CD4-positive, CD25-positive, alpha-beta regulatory T cell (primary cell): ENCODE measurements around the gene KICS2. TPM values are rescaled to one million over a fixed set of nuclear protein-coding genes. Genes with fewer than 3 reads are reported as not detected.

Experiments
- ATAC-seq, 2 donors: fragments of 150-1000 bp; cut with Tn5 transposase; one replicate each; pipeline ENCODE4 v1.10.0; 2021; ENCODE audit warnings: low read depth in 2 of 2, moderate number of reproducible peaks in 2 of 2, moderate library complexity in 1 of 2
- DNase-seq, 3 donors: peaks; one replicate each; pipeline versions ENCODE4 v3.0.0 to v3.0.0-alpha.2; 2012 to 2022; ENCODE audit warnings: mixed read lengths in 1 of 3
- H3K27ac ChIP-seq: one replicate; pipeline ENCODE4 v1.7.0; 2013; ENCODE audit warnings: mild to moderate bottlenecking, low read length; ENCODE audit not compliant: insufficient read depth, poor library complexity, severe bottlenecking
- H3K27me3 ChIP-seq: one replicate; pipeline ENCODE4 v1.7.0; 2013; ENCODE audit warnings: low read length; ENCODE audit not compliant: control insufficient read depth, insufficient read depth
- H3K36me3 ChIP-seq: one replicate; pipeline ENCODE4 v1.7.0; 2013; ENCODE audit warnings: mild to moderate bottlenecking, low read length, moderate library complexity; ENCODE audit not compliant: control insufficient read depth, insufficient read depth
- H3K4me1 ChIP-seq: 2 replicates; pipeline ENCODE4 v1.7.0; 2013; ENCODE audit warnings: mild to moderate bottlenecking, low read length; ENCODE audit not compliant: insufficient read depth, control insufficient read depth, poor library complexity, severe bottlenecking
- H3K4me3 ChIP-seq: one replicate; pipeline ENCODE4 v1.7.0; 2013; ENCODE audit warnings: low read depth, mild to moderate bottlenecking, low read length, moderate library complexity
- H3K9me3 ChIP-seq, 2 experiments: 1 replicate in 1 of 2; 2 replicates in 1 of 2; pipeline ENCODE4 v1.7.0; 2013; ENCODE audit warnings: low read length in 2 of 2, mild to moderate bottlenecking in 1 of 2, moderate library complexity in 1 of 2; ENCODE audit not compliant: control insufficient read depth in 2 of 2
- H3K27ac Mint-ChIP-seq, 3 donors: one replicate each; pipeline ENCODE4 v1.8.0; 2020 to 2022; ENCODE audit warnings: mild to moderate bottlenecking in 3 of 3, mixed read lengths in 3 of 3, moderate library complexity in 2 of 3
- H3K27me3 Mint-ChIP-seq: one replicate; pipeline ENCODE4 v1.8.0; 2022; ENCODE audit warnings: mild to moderate bottlenecking, mixed read lengths
- H3K36me3 Mint-ChIP-seq: one replicate; pipeline ENCODE4 v1.8.0; 2020; ENCODE audit warnings: mixed read lengths
- H3K4me1 Mint-ChIP-seq, 4 donors: one replicate each; pipeline ENCODE4 v1.8.0; 2020 to 2022; ENCODE audit warnings: mixed read lengths in 4 of 4, mild to moderate bottlenecking in 1 of 4
- H3K4me3 Mint-ChIP-seq, 4 donors: one replicate each; pipeline ENCODE4 v1.8.0; 2020 to 2022; ENCODE audit warnings: mild to moderate bottlenecking in 4 of 4, mixed read lengths in 4 of 4, moderate library complexity in 3 of 4
- H3K9me3 Mint-ChIP-seq, 7 donors: one replicate each; pipeline ENCODE4 v1.8.0; 2020 to 2022; ENCODE audit warnings: mixed read lengths in 7 of 7, mild to moderate bottlenecking in 3 of 7, moderate library complexity in 2 of 7
- polyA plus RNA-seq, 4 donors: library from polyadenylated mRNA; unstranded; fragments of 300-500 nt; fragmentation: Illumina TruSeq; gene quantifications; one replicate each; pipeline ENCODE4 v1.2.3, GENCODE V29; 2021
- total RNA-seq: library from RNA; stranded (reverse); gene quantifications from one replicate; pipeline ENCODE4 v1.2.3, GENCODE V29; 2022

The KICS2 gene
- 26.7 TPM for total RNA-seq
- polyA plus RNA-seq: 10 to 100 TPM; 10.8 to 16.0 (median 11.5) TPM

DNA sequence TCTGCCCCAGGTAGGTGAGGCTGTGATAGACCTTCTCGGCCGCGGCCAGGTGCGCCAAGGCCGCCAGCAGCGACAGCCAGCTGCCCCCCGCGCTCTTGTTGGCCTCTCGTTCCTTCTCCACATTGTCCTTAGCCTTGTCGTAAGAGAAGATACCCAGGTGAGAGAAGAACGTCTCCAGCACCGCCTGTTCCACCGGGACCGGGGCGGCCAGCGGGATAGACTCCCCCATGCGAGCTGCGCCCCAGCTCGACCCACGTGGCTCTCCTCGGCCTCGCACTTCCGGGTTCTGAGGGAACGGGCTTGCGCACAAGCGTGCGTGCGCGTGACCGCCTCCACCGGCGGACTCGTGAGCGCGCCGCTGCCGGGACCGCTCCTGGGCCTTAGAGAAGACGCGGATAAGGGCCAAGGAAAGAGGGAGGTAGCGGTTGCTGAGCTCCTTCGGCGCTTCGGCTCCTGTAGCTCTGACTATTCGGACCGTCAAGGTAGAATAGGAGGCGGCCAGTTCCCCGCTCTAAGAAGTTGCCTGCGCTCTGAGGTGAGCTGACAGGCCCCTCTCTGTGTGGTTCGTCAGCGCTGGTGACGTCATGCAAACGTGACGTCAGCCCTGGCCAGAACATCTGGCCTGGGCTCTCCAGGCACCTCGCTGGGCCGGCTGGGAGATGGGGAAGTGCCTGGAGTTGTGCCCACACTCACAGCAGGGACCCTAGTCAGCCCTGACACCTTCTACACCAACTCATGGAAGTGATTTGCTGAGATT is at the start of gene KICS2:
KICS2 (minus strand) TSS at position 288 of the 757 bp plus-strand sequence; CDS start at position 229, 59 bp downstream.
- Mint-ChIP-seq H3K4me1 (peaks cover 25 to 50% (median 39%) of the 10 kb centered on the region in 4 donors), H3K36me3 (no peaks in the 10 kb centered on the region), H3K27me3 (peaks cover 35% of the 10 kb centered on the region), H3K4me3 (peak within 1 kb of the TSS; percentile 95 to 99 (median 98)), H3K27ac (peak within 1 kb of the TSS; percentile 99 to 100 (median 99)), H3K9me3 (no peaks in the 10 kb centered on the region)
- Histone ChIP-seq H3K4me1 (peaks cover 32% of the 10 kb centered on the region), H3K9me3 (no peaks in the 10 kb centered on the region), H3K36me3 (no peaks in the 10 kb centered on the region), H3K27me3 (peaks cover 3% of the 10 kb centered on the region), H3K27ac (peak within 1 kb of the TSS; percentile 95), H3K4me3 (peak within 1 kb of the TSS; percentile 91)
- DNase-seq (peak; percentile 85 to 96 (median 93)), ATAC-seq (peak; percentile 92)

DNA sequence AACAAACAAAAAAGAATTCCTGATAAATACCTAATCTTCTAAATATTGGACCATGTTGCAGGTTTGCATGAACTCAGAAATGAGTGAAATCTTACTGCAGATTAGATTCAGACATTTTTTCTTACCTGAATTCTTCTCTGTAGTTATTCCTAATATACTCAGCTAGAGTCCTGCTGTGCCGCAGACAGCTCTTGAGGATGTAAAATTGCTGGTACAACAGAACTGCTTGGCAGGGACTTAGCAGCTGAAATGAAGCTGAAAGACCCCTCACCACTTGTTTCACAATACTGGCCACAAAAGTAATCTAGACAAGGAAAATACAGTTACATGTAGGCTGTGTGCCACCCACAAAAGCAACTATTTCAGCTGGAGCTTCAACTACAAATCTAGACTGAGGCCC is 48.3 kb upstream of the KICS2 start:
- H3K36me3 ChIP-seq: no peaks in the 10 kb centered on the region

DNA sequence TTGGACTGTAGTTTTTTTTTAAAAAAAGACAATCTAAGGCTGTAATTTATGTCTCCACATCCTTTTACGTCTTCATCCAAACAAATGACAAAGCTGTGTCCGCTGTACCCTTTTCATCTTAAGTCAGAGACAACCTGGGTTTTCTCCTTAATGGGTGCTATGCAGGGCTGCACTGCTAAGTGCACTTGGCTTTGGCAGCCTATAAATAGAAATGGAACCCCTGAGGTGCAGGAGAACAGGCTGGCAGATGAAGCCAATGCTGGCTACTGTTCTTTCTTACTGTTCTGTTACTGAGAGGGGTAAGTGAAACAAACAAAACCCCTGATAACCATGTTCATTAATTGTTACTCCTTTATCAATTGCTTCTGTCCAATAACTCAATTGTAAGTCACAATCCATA is 47.1 kb upstream of the KICS2 start:
- Mint-ChIP-seq H3K4me3 (no peak overlapping the region), H3K27me3 (peaks cover 9% of the 10 kb centered on the region), H3K4me1 (no peaks in the 10 kb centered on the region), H3K9me3 (no peaks in the 10 kb centered on the region), H3K36me3 (no peaks in the 10 kb centered on the region), H3K27ac (no peak overlapping the region)
- Histone ChIP-seq H3K27me3 (no peaks in the 10 kb centered on the region), H3K4me1 (no peaks in the 10 kb centered on the region), H3K27ac (no peak overlapping the region), H3K4me3 (no peak overlapping the region), H3K36me3 (no peaks in the 10 kb centered on the region), H3K9me3 (no peaks in the 10 kb centered on the region)
- no peak for ATAC-seq
- no peak for DNase-seq

More for the DNA sequence above, 48.3 kb upstream of the KICS2 start:
- Histone ChIP-seq H3K9me3 (no peaks in the 10 kb centered on the region), H3K27me3 (no peaks in the 10 kb centered on the region), H3K4me3 (no peak overlapping the region), H3K4me1 (no peaks in the 10 kb centered on the region), H3K27ac (no peak overlapping the region)
- no peaks in the 10 kb centered on the region for H3K4me1 Mint-ChIP-seq
- no peak overlapping the region for H3K27ac Mint-ChIP-seq
- DNase-seq (no peak), ATAC-seq (no peak)
- no peaks in the 10 kb centered on the region for H3K36me3 Mint-ChIP-seq
- H3K4me3 Mint-ChIP-seq: no peak overlapping the region
- H3K9me3 Mint-ChIP-seq: no peaks in the 10 kb centered on the region
- peaks cover 4% of the 10 kb centered on the region for H3K27me3 Mint-ChIP-seq

DNA sequence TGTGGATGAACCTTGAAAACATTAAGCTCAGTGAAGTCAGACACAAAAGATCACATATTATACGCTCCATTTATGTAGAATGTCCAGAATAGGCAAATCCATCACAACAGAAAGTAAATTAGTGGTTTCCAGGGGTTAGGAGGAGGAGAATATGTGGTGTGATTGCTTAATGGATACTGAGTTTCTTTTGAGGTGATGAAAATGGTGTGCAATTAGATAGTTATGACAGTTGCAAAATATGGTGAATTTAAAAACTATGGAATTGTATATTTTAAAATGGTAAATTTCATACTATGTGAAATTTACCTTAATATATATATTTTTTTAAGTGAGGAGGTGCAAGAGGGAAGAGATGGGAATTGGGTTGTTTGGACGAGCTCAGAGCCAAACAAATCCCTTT is 46.3 kb upstream of the KICS2 start:
- Mint-ChIP-seq H3K27ac (no peak overlapping the region), H3K4me3 (no peak overlapping the region), H3K4me1 (no peaks in the 10 kb centered on the region), H3K9me3 (no peaks in the 10 kb centered on the region), H3K36me3 (no peaks in the 10 kb centered on the region), H3K27me3 (peaks cover 9% of the 10 kb centered on the region)
- H3K36me3 ChIP-seq: no peaks in the 10 kb centered on the region
- no peak overlapping the region for H3K27ac ChIP-seq
- H3K4me3 ChIP-seq: no peak overlapping the region
- DNase-seq (no peak), ATAC-seq (no peak)
- no peaks in the 10 kb centered on the region for H3K4me1 ChIP-seq
- no peaks in the 10 kb centered on the region for H3K27me3 ChIP-seq
- H3K9me3 ChIP-seq: no peaks in the 10 kb centered on the region

DNA sequence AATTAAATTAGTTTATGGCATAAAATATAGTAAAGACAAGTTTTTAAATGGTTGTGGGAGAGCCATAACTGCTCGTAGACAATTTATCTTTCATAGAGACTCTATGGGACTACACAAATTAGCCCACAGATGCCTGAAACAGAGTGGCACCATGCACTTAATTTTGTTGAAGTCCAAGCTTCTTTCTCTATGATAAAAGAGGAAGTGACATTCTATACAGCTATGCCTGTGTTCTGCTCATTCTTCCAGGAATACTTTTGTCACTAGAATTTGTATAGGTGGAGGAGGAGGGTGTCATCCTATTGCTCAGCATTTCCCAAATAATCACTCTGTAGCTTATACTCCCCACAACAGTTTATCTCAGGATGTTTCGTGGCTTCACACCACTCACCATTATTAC is 43.7 kb upstream of the KICS2 start:
- Histone ChIP-seq H3K27me3 (no peaks in the 10 kb centered on the region), H3K4me1 (no peaks in the 10 kb centered on the region), H3K36me3 (no peaks in the 10 kb centered on the region), H3K9me3 (no peaks in the 10 kb centered on the region), H3K27ac (no peak overlapping the region), H3K4me3 (no peak overlapping the region)
- Mint-ChIP-seq H3K36me3 (no peaks in the 10 kb centered on the region), H3K4me3 (no peak overlapping the region), H3K9me3 (peaks cover 0 to 1% (median 0%) of the 10 kb centered on the region in 7 donors), H3K4me1 (no peaks in the 10 kb centered on the region), H3K27me3 (peaks cover 16% of the 10 kb centered on the region), H3K27ac (no peak overlapping the region)
- DNase-seq: no peak
- ATAC-seq: no peak

DNA sequence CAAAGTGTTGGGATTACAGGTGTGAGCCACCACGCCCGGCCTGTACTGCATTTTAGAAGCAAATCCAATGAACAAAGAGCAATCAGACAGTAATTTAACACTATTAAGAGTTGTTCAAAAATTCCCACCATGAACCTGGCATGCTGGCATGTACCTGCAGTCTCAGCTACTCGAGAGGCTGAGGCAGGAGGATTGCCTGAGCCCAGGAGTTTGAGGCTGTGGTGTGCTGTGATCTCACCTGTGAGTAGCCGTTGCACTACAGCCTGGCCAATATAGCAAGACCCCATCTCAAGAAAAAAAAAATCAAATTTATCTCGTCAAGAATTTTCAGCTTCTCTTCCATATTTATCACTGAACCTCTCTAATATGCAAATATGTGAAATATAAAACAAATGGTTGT is 39.7 kb upstream of the KICS2 start:
- H3K4me1 Mint-ChIP-seq: no peaks in the 10 kb centered on the region
- Histone ChIP-seq H3K9me3 (no peaks in the 10 kb centered on the region), H3K27me3 (no peaks in the 10 kb centered on the region), H3K4me3 (no peak overlapping the region), H3K27ac (no peak overlapping the region), H3K36me3 (no peaks in the 10 kb centered on the region), H3K4me1 (no peaks in the 10 kb centered on the region)
- DNase-seq (no peak), ATAC-seq (no peak)
- H3K4me3 Mint-ChIP-seq: no peak overlapping the region
- no peak overlapping the region for H3K27ac Mint-ChIP-seq
- H3K36me3 Mint-ChIP-seq: no peaks in the 10 kb centered on the region
- peaks cover 12% of the 10 kb centered on the region for H3K27me3 Mint-ChIP-seq
- H3K9me3 Mint-ChIP-seq: peaks cover 0 to 1% (median 0%) of the 10 kb centered on the region in 7 donors

DNA sequence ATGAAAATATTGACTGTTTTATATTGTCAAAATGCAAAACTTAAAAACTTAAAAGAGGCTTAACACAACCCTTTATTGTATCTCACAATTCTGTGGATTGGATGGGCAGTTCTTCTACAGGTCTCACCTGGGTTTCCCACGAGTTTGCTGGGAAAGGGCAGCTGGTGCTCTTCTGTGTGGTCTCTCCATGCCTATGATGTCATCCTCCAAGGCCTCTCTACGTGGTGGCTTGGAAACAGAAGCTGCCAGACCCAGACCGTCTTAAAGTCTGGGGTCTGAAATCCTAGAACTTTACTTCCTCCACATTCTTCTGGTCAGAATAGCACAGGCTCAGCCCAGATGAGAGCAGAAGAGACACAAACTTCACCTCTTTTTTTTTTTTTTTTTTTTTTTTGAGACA is 36.5 kb upstream of the KICS2 start:
- Histone ChIP-seq H3K36me3 (no peaks in the 10 kb centered on the region), H3K27me3 (no peaks in the 10 kb centered on the region), H3K9me3 (no peaks in the 10 kb centered on the region), H3K4me1 (no peaks in the 10 kb centered on the region), H3K4me3 (no peak overlapping the region), H3K27ac (no peak overlapping the region)
- H3K4me1 Mint-ChIP-seq: peaks cover 0 to 2% (median 0%) of the 10 kb centered on the region in 4 donors
- H3K36me3 Mint-ChIP-seq: no peaks in the 10 kb centered on the region
- DNase-seq (no peak), ATAC-seq (no peak)
- H3K4me3 Mint-ChIP-seq: no peak overlapping the region
- H3K27ac Mint-ChIP-seq: no peak overlapping the region
- H3K27me3 Mint-ChIP-seq: peaks cover 11% of the 10 kb centered on the region
- H3K9me3 Mint-ChIP-seq: peaks cover 0 to 1% (median 0%) of the 10 kb centered on the region in 7 donors
